Measurements from ENCODE around the gene SH3TC1. TPM values are rescaled to one million over a fixed set of nuclear protein-coding genes. Genes with fewer than 3 reads are reported as not detected.

The SH3TC1 gene
- polyA plus RNA-seq, 4 donors = 0.45 to 25.3 (median 6.3) TPM

DNA sequence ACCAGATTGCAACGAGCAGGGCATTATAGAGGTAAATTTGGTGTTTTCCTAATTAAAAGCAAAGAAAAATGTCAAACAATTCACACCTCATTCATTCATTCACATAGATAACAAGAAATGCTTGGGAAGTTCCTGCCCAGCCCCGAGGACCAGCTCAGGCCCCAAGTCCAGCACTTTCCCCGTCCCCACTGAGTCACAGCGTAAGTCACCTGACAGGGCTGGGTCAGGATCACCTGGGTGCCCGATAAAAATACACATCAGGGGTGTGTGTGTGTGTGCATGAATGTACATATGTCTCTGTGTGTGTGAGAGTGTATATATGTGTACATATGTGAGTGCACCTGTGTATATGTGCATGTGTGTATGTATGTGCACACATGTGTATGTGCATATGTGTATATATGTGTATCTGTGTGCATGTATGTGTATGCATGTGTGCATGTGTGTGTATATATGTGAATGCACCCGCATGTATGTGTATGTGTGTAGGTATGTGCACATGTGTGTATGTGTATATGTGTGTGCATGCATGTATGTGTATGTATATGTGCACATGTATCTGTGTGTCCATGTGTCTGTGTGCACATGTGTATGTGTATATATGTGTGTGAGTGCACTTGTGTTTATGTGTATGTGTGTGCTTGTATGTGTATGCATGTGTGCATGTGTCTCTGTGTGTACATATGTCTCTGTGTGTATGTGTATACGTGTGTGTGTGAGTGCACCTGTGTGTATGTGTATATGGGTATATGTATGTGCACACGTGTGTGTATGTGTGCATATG lies 18.6 kb upstream of the SH3TC1 start:
- no peaks in the 10 kb centered on the region for H3K36me3 ChIP-seq (ENCODE audit: control insufficient read depth in 3 of 3, insufficient read depth in 2 of 3, low read depth in 1 of 3, low read length in 3 of 3)
- FAIRE-seq (no peak), DNase-seq (no peak)
- WGBS, 3 donors = 56 to 79% (median 70%) methylated on average over 8 of the region's 8 CpGs
- no peak overlapping the region for H3K4me3 ChIP-seq (ENCODE audit: low read depth in 1 of 3, low read length in 3 of 3)
- no peaks in the 10 kb centered on the region for H3K9me3 ChIP-seq (ENCODE audit: control insufficient read depth in 2 of 2, insufficient read depth in 1 of 2, low read depth in 1 of 2, low read length in 1 of 2)
- no peak overlapping the region for H3K27ac ChIP-seq (ENCODE audit: low read depth in 1 of 3, low read length in 2 of 3)
- H3K27me3 ChIP-seq (ENCODE audit: control insufficient read depth in 3 of 3, insufficient read depth in 3 of 3, low read length in 3 of 3) = no peaks in the 10 kb centered on the region
- peaks cover 3 to 30% (median 4%) of the 10 kb centered on the region in 3 donors for H3K4me1 ChIP-seq (ENCODE audit: control insufficient read depth in 3 of 3, insufficient read depth in 2 of 3, low read depth in 1 of 3, low read length in 2 of 3)

DNA sequence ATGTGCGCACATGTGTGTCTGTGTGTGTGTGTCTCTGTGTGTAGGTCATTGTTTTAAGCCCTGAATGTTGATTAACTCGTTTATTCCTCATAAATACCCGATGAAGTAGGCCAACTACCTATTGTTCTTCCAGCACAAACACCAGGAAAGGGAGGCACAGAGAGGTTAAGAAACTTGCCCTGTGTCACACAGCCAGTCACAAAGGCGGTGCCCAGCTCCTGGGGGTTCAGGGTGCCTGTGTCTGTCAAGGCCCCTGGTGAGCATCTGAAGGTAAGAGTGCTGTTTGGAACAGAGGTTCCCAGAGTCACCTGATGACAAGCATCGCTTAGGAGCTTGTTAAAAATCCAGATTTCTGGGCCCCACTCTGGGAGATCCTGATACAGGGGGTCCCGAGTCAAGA lies 18.0 kb upstream of the SH3TC1 start:
- FAIRE-seq (no peak), DNase-seq (no peak)
- H3K9me3 ChIP-seq (ENCODE audit: control insufficient read depth in 2 of 2, insufficient read depth in 1 of 2, low read depth in 1 of 2, low read length in 1 of 2) = no peaks in the 10 kb centered on the region
- no peaks in the 10 kb centered on the region for H3K27me3 ChIP-seq (ENCODE audit: control insufficient read depth in 3 of 3, insufficient read depth in 3 of 3, low read length in 3 of 3)
- no peaks in the 10 kb centered on the region for H3K36me3 ChIP-seq (ENCODE audit: control insufficient read depth in 3 of 3, insufficient read depth in 2 of 3, low read depth in 1 of 3, low read length in 3 of 3)
- H3K4me1 ChIP-seq (ENCODE audit: control insufficient read depth in 3 of 3, insufficient read depth in 2 of 3, low read depth in 1 of 3, low read length in 2 of 3) = peaks cover 3 to 30% (median 4%) of the 10 kb centered on the region in 3 donors
- H3K4me3 ChIP-seq (ENCODE audit: low read depth in 1 of 3, low read length in 3 of 3) = no peak overlapping the region
- WGBS, 3 donors = 70 to 89% (median 78%) methylated on average over 6 of the region's 6 CpGs
- no peak overlapping the region for H3K27ac ChIP-seq (ENCODE audit: low read depth in 1 of 3, low read length in 2 of 3)

DNA sequence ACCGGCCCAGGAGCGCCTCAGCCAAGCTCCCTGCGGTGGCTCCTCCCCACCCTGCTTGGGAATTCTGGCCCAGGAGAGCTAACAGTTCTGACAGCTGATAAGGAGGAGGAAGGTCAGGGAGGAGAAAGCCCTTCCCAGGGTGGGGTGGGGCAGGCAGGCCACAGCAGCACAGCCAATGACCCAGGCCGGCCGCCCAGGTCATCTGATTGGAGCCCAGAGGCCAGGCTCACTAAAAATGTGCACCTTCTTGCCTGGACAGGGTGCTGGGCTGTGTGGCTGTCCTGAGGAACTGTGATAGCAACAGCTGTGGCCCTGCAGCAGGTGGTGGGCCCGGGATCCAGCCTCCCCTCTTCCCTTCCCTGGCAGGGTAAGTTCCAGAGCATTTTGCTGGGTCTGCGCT lies 17.2 kb upstream of the SH3TC1 start:
- DNase-seq (peak; percentile 53 to 83), FAIRE-seq (no peak)
- H3K4me1 ChIP-seq (ENCODE audit: control insufficient read depth in 3 of 3, insufficient read depth in 2 of 3, low read depth in 1 of 3, low read length in 2 of 3) = peaks cover 3 to 30% (median 4%) of the 10 kb centered on the region in 3 donors
- H3K27ac ChIP-seq (ENCODE audit: low read depth in 1 of 3, low read length in 2 of 3) = no peak overlapping the region
- no peaks in the 10 kb centered on the region for H3K36me3 ChIP-seq (ENCODE audit: control insufficient read depth in 3 of 3, insufficient read depth in 2 of 3, low read depth in 1 of 3, low read length in 3 of 3)
- 27 to 59% (median 34%) methylated on average over 6 to 7 of the region's 7 CpGs for WGBS, 3 donors
- no peak overlapping the region for H3K4me3 ChIP-seq (ENCODE audit: low read depth in 1 of 3, low read length in 3 of 3)
- H3K27me3 ChIP-seq (ENCODE audit: control insufficient read depth in 3 of 3, insufficient read depth in 3 of 3, low read length in 3 of 3) = no peaks in the 10 kb centered on the region
- H3K9me3 ChIP-seq (ENCODE audit: control insufficient read depth in 2 of 2, insufficient read depth in 1 of 2, low read depth in 1 of 2, low read length in 1 of 2) = no peaks in the 10 kb centered on the region

DNA sequence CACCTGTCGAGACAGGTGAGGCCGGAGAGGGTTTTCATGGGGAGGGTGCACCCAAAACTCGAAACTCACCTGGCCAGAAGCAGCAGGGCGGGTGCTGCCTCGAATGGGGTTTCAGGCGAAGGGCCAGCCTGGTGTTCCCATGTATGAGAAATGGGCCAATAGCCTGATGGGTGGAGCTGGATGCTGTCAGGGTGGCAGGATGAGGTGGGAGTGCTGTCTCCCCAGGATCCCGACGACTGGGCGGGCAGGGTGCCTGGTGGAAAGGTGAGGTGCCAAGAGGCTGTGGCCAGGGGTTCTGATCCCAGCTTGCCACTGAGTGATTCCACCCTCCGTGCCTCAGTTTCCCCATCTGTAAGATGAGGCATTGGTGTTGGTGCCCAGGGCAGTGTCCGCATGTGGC lies 16.8 kb upstream of the SH3TC1 start:
- 28 to 83% (median 53%) methylated on average over 11 of the region's 11 CpGs for WGBS, 3 donors
- no peak overlapping the region for H3K27ac ChIP-seq (ENCODE audit: low read depth in 1 of 3, low read length in 2 of 3)
- no peak for FAIRE-seq

DNA sequence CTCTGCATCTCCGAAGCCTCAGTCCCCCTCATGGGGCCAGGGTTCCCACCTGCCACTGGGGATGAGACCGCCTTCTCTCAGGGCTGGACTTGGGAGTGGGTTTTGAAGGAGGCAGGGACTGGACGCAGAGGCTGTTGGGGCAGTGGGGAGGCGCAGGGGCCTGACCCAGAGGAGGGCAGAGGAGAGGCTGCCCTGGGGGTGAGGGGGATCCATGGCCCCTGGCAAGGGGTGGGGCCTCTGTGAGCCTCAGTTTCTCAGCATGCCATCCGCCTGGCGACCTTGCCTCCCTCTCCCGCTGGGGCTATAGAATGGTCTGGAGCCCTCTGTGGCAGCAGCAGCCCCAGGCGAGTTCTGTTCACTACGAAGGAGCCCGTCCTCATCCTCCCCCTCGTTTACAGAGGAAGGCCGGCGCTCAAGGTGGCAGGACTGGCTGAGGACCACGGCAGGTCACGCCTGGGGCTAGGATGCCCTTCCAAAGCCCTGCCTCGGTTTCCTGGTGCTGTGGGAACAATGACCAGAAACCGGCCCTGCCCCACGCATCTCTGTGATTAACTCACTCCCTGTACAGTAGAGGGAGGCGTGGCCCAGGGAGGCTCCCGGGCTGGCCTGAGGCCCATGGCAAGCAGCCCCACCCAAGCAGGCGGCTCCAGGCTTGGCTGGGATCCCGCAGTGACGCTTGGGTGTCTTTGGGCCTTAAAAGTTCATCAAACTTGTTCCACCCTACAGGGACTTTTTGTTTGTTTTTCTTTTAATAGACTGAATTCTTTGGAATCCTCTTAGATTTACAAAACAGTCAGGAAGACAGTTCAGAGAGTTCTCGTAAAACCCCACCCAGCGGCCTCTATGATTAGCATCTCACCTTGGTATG lies 16.0 kb upstream of the SH3TC1 start:
- peak overlapping the region in 1 of 3 donors; percentile 22 for H3K27ac ChIP-seq (ENCODE audit: low read depth in 1 of 3, low read length in 2 of 3)
- H3K36me3 ChIP-seq (ENCODE audit: control insufficient read depth in 3 of 3, insufficient read depth in 2 of 3, low read depth in 1 of 3, low read length in 3 of 3) = no peaks in the 10 kb centered on the region
- 24 to 54% (median 40%) methylated on average over 19 to 25 of the region's 25 CpGs for WGBS, 3 donors
- no peak overlapping the region for H3K4me3 ChIP-seq (ENCODE audit: low read depth in 1 of 3, low read length in 3 of 3)
- FAIRE-seq = no peak
- peaks cover 3 to 27% (median 4%) of the 10 kb centered on the region in 3 donors for H3K4me1 ChIP-seq (ENCODE audit: control insufficient read depth in 3 of 3, insufficient read depth in 2 of 3, low read depth in 1 of 3, low read length in 2 of 3)
- no peaks in the 10 kb centered on the region for H3K9me3 ChIP-seq (ENCODE audit: control insufficient read depth in 2 of 2, insufficient read depth in 1 of 2, low read depth in 1 of 2, low read length in 1 of 2)
- H3K27me3 ChIP-seq (ENCODE audit: control insufficient read depth in 3 of 3, insufficient read depth in 3 of 3, low read length in 3 of 3) = no peaks in the 10 kb centered on the region
- peak; percentile 69 to 89 for DNase-seq

More for the DNA sequence above, 16.8 kb upstream of the SH3TC1 start:
- no peaks in the 10 kb centered on the region for H3K9me3 ChIP-seq (ENCODE audit: control insufficient read depth in 2 of 2, insufficient read depth in 1 of 2, low read depth in 1 of 2, low read length in 1 of 2)
- no peaks in the 10 kb centered on the region for H3K36me3 ChIP-seq (ENCODE audit: control insufficient read depth in 3 of 3, insufficient read depth in 2 of 3, low read depth in 1 of 3, low read length in 3 of 3)
- no peak overlapping the region for H3K4me3 ChIP-seq (ENCODE audit: low read depth in 1 of 3, low read length in 3 of 3)
- peaks cover 3 to 27% (median 4%) of the 10 kb centered on the region in 3 donors for H3K4me1 ChIP-seq (ENCODE audit: control insufficient read depth in 3 of 3, insufficient read depth in 2 of 3, low read depth in 1 of 3, low read length in 2 of 3)
- no peaks in the 10 kb centered on the region for H3K27me3 ChIP-seq (ENCODE audit: control insufficient read depth in 3 of 3, insufficient read depth in 3 of 3, low read length in 3 of 3)
- DNase-seq = no peak

DNA sequence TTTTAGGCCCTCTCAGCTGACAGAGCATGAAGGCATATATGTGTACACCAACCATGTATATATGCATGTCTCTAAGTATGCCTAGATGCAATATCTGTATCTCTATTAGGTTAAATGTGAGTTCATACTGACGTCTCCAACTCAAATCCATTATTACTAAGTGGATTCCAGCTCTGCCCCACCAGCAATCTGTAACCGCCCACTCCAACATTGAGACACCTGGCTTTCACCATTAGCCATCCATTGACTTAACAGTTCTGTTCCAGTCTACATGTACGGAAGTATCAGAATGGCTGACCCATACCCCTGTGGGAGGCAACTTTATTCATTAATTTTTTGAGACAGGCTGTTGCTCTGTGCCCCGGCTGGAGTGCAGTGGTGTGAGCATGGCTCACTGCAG lies 15.0 kb upstream of the SH3TC1 start:
- no peaks in the 10 kb centered on the region for H3K36me3 ChIP-seq (ENCODE audit: control insufficient read depth in 3 of 3, insufficient read depth in 2 of 3, low read depth in 1 of 3, low read length in 3 of 3)
- H3K4me3 ChIP-seq (ENCODE audit: low read depth in 1 of 3, low read length in 3 of 3) = no peak overlapping the region
- no peaks in the 10 kb centered on the region for H3K27me3 ChIP-seq (ENCODE audit: control insufficient read depth in 3 of 3, insufficient read depth in 3 of 3, low read length in 3 of 3)
- DNase-seq (no peak), FAIRE-seq (no peak)
- no peak overlapping the region for H3K27ac ChIP-seq (ENCODE audit: low read depth in 1 of 3, low read length in 2 of 3)
- H3K9me3 ChIP-seq (ENCODE audit: control insufficient read depth in 2 of 2, insufficient read depth in 1 of 2, low read depth in 1 of 2, low read length in 1 of 2) = no peaks in the 10 kb centered on the region
- 66 to 84% (median 67%) methylated on average over 4 of the region's 4 CpGs for WGBS, 3 donors
- H3K4me1 ChIP-seq (ENCODE audit: control insufficient read depth in 3 of 3, insufficient read depth in 2 of 3, low read depth in 1 of 3, low read length in 2 of 3) = peaks cover 3 to 27% (median 4%) of the 10 kb centered on the region in 3 donors

DNA sequence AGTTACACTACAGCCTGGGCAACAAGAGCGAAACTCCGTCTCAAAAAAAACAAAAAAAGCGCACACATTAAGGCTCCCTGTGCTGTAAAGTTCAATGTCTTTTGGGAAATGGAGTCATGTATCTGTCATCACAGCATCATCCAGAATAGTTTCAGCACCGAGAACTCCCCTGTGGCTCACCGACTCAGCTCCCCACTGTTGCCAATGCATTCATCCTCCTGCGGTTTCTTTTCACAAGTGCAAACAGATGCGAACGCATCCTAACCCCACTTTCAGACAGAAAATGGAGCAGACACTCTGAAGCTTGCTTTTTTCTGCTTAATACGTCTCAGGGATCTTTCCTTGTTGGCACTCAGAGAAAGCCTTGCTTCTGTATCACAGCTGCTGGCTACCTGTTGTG lies 13.8 kb upstream of the SH3TC1 start:
- FAIRE-seq = no peak

DNA sequence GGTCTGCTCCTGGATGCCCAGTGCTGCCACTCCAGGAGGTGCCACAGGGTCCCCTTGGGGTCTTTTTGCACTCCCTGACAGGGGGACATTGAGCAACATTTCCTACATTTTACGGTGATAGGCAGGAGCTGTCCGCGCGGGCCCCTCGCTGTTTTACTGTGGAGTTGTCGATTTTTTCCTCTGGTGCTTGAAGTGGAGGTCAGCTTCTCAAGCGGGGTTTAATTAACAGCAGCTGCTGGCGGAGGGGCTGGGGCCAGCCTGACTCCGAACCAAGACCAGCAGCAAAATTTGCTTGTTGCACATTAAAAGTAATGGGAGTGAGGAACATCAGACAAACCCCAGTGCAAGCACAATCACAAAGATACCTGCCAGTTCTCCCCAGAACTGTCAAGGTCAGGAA lies 13.2 kb upstream of the SH3TC1 start:
- DNase-seq (no peak), FAIRE-seq (no peak)
- Histone ChIP-seq H3K4me1 (ENCODE audit: control insufficient read depth in 3 of 3, insufficient read depth in 2 of 3, low read depth in 1 of 3, low read length in 2 of 3) (peaks cover 3 to 22% (median 4%) of the 10 kb centered on the region in 3 donors), H3K27ac (ENCODE audit: low read depth in 1 of 3, low read length in 2 of 3) (no peak overlapping the region), H3K9me3 (ENCODE audit: control insufficient read depth in 2 of 2, insufficient read depth in 1 of 2, low read depth in 1 of 2, low read length in 1 of 2) (no peaks in the 10 kb centered on the region), H3K27me3 (ENCODE audit: control insufficient read depth in 3 of 3, insufficient read depth in 3 of 3, low read length in 3 of 3) (no peaks in the 10 kb centered on the region), H3K4me3 (ENCODE audit: low read depth in 1 of 3, low read length in 3 of 3) (no peak overlapping the region), H3K36me3 (ENCODE audit: control insufficient read depth in 3 of 3, insufficient read depth in 2 of 3, low read depth in 1 of 3, low read length in 3 of 3) (no peaks in the 10 kb centered on the region)
- 74 to 94% (median 89%) methylated on average over 9 of the region's 9 CpGs for WGBS, 3 donors

More for the DNA sequence above, 13.8 kb upstream of the SH3TC1 start:
- Histone ChIP-seq H3K27me3 (ENCODE audit: control insufficient read depth in 3 of 3, insufficient read depth in 3 of 3, low read length in 3 of 3) (no peaks in the 10 kb centered on the region), H3K9me3 (ENCODE audit: control insufficient read depth in 2 of 2, insufficient read depth in 1 of 2, low read depth in 1 of 2, low read length in 1 of 2) (no peaks in the 10 kb centered on the region), H3K27ac (ENCODE audit: low read depth in 1 of 3, low read length in 2 of 3) (no peak overlapping the region), H3K36me3 (ENCODE audit: control insufficient read depth in 3 of 3, insufficient read depth in 2 of 3, low read depth in 1 of 3, low read length in 3 of 3) (no peaks in the 10 kb centered on the region), H3K4me1 (ENCODE audit: control insufficient read depth in 3 of 3, insufficient read depth in 2 of 3, low read depth in 1 of 3, low read length in 2 of 3) (peaks cover 3 to 26% (median 4%) of the 10 kb centered on the region in 3 donors), H3K4me3 (ENCODE audit: low read depth in 1 of 3, low read length in 3 of 3) (no peak overlapping the region)
- WGBS, 3 donors = 75 to 83% (median 83%) methylated on average over 9 of the region's 9 CpGs
- DNase-seq = no peak
